ENCODE data around the gene CCL16. TPM values are rescaled to one million over a fixed set of nuclear protein-coding genes. Genes with fewer than 3 reads are reported as not detected.

The CCL16 gene
- total and polyA plus RNA-seq, 2 of the 8 experiments (the other 6 are each of a cell fraction or from before 2014, with no cell fraction given) = not detected

DNA sequence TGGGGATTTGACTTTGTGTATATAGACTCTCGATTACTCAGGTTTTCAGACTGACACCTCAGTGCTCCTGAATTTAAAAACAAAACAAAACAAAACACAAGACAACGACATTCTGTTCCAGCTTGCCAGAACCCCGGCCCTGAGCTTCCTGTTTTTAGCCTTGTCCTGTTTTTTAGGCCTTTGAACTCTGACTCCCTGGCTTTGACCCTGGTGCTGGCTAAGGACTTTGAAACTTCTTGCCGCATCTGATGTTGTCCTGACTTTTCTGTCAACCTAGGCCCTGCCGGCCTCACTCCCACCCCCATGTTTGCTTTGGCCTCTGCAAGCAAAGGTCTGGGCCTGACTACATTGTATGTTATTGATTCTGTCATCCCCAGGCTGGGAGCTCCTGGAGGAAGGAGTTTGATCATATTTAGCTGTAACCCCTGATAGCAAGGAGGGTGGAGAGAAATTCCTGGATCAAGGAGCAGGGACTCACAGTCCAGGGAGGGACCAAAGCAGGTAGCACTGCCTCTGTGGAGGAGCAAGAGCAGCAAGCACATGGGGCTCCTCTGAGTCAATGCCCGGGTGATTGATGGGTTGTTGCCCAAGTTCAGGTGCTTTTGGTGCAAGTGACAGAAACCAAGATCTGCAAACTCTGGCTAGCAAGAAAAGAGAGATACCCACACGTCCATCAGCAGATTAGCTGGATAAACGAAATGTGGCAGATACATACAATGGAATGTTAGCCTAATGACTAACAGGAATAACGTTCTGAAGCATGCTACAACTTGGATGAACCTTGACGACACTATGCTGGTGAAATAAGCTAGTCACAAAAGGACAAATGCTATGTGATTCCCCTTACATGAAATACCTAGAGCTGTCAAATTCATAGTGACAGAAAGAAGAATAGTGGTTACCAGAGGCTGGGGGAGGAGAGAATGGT, 7.7 kb downstream of the CCL16 start:
- no peak overlapping the region for H2BK20ac ChIP-seq (ENCODE audit: low read length)
- no peak overlapping the region for H2BK12ac ChIP-seq (ENCODE audit: low read depth, low read length)
- no peak overlapping the region for H3K9ac ChIP-seq (replicated peaks in 1 of 4; ENCODE audit: extremely low read depth in 1 of 4, low read depth in 3 of 4, low read length in 3 of 4)
- WGBS, 2 experiments (ENCODE audit: extremely low coverage in 1 of 2, insufficient coverage in 1 of 2, insufficient read length in 1 of 2, insufficient replicate concordance in 2 of 2, low coverage in 1 of 2, low lambda C conversion rate in 2 of 2, missing lambda C conversion rate in 1 of 2) = 89% methylated on average over 10 of the region's 10 CpGs; no CpG with 5 or more reads in 1 of the 2 experiments
- peak overlapping the region; percentile 65; the same call in 1 of the 2 replicates for H4K8ac ChIP-seq (ENCODE audit: extremely low read depth, insufficient read depth, low read length)
- no peak overlapping the region for H2AFZ ChIP-seq (ENCODE audit: low read length)
- no peak overlapping the region for H3K4ac ChIP-seq (replicated peaks; ENCODE audit: insufficient read length, low read depth, low read length)
- no peak overlapping the region for H4K91ac ChIP-seq (replicated peaks; ENCODE audit: insufficient read length, low read length)
- H3K23me2 ChIP-seq (ENCODE audit: low read depth, low read length) = no peaks in the 10 kb centered on the region
- no peak overlapping the region for H3K23ac ChIP-seq (ENCODE audit: insufficient read length)
- H3K14ac ChIP-seq (ENCODE audit: insufficient read length) = no peak overlapping the region
- no peak overlapping the region for H3K56ac ChIP-seq (replicated peaks; ENCODE audit: insufficient read length, low read depth, low read length)
- FAIRE-seq = no peak
- ChIA-PET CTCF (ENCODE audit: partially characterized antibody) (interaction anchor here (0.8 to 4.2 kb wide), 7 partner anchors 8 to 175 kb away, joined by 3 to 11 read pairs (median 3); partner anchors contain the start of gene CCL16), POLR2A (ENCODE audit: partially characterized antibody) (no interaction called here)
- no peak overlapping the region for H2BK120ac ChIP-seq (replicated peaks; ENCODE audit: low read depth, low read length)
- no peak overlapping the region for H2BK15ac ChIP-seq (ENCODE audit: low read length)
- H3K4me1 ChIP-seq (replicated peaks in 1 of 4; ENCODE audit: control insufficient read depth in 3 of 4, insufficient read depth in 4 of 4, low read length in 3 of 4) = peaks cover 0 to 2% (median 0%) of the 10 kb centered on the region in 4 experiments; a peak in 2 of 7 replicates
- H3K9me3 ChIP-seq (ENCODE audit: insufficient read depth in 2 of 2, low read depth in 1 of 2, low read length in 1 of 2) = no peaks in the 10 kb centered on the region
- no peaks in the 10 kb centered on the region for H3K79me2 ChIP-seq (ENCODE audit: control insufficient read depth in 1 of 2, insufficient read depth in 2 of 2, low read length in 2 of 2)
- H3K18ac ChIP-seq (ENCODE audit: extremely low read depth, low read length) = no peak overlapping the region
- H4K5ac ChIP-seq (ENCODE audit: insufficient read length, low read depth, low read length) = no peak overlapping the region
- no peaks in the 10 kb centered on the region for H3K36me3 ChIP-seq (ENCODE audit: control insufficient read depth in 2 of 4, insufficient read depth in 4 of 4, low read length in 3 of 4)
- no peaks in the 10 kb centered on the region for H3K79me1 ChIP-seq (ENCODE audit: low read depth, low read length)
- H3K4me2 ChIP-seq (ENCODE audit: insufficient read depth in 1 of 2, low read depth in 2 of 2, low read length in 2 of 2) = no peak overlapping the region
- no peak overlapping the region; the same call in 1 of the 2 replicates for H2BK5ac ChIP-seq (ENCODE audit: low read depth, low read length)
- DNase-seq (ENCODE audit: low read depth in 1 of 2, low spot score in 2 of 2) = no peak
- no peak overlapping the region for H3K4me3 ChIP-seq (ENCODE audit: extremely low read depth in 1 of 4, insufficient read depth in 2 of 4, low read depth in 3 of 4, low read length in 4 of 4)
- no peaks in the 10 kb centered on the region for H3K27me3 ChIP-seq (replicated peaks in 1 of 4; ENCODE audit: control insufficient read depth in 3 of 4, extremely low read depth in 1 of 4, insufficient read depth in 3 of 4, low read length in 3 of 4)
- H4K20me1 ChIP-seq (replicated peaks in 1 of 2; ENCODE audit: control insufficient read depth in 1 of 2, insufficient read depth in 2 of 2, low read length in 2 of 2) = no peaks in the 10 kb centered on the region
- H3K27ac ChIP-seq (ENCODE audit: low read depth, low read length) = no peak overlapping the region
- H2AK5ac ChIP-seq (ENCODE audit: low read depth, low read length) = no peak overlapping the region
- no peak for TF ChIP-seq NRF1 (IDR thresholded peaks at IDR 0.05; ENCODE audit: low read depth, low read length)
- no peak for TF ChIP-seq SP2 (IDR thresholded peaks at IDR 0.05; ENCODE audit: low read length)
- TF ChIP-seq KDM5A (IDR thresholded peaks at IDR 0.05; ENCODE audit: low read length) = no peak
- TF ChIP-seq SAP30 (IDR thresholded peaks at IDR 0.05; ENCODE audit: insufficient read depth, insufficient replicate concordance, low read length) = no peak
- TF ChIP-seq, protein P1, sequence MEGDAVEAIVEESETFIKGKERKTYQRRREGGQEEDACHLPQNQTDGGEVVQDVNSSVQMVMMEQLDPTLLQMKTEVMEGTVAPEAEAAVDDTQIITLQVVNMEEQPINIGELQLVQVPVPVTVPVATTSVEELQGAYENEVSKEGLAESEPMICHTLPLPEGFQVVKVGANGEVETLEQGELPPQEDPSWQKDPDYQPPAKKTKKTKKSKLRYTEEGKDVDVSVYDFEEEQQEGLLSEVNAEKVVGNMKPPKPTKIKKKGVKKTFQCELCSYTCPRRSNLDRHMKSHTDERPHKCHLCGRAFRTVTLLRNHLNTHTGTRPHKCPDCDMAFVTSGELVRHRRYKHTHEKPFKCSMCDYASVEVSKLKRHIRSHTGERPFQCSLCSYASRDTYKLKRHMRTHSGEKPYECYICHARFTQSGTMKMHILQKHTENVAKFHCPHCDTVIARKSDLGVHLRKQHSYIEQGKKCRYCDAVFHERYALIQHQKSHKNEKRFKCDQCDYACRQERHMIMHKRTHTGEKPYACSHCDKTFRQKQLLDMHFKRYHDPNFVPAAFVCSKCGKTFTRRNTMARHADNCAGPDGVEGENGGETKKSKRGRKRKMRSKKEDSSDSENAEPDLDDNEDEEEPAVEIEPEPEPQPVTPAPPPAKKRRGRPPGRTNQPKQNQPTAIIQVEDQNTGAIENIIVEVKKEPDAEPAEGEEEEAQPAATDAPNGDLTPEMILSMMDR (IDR thresholded peaks at IDR 0.05; ENCODE audit: control extremely low read depth in 1 of 3, insufficient read depth in 1 of 3, low read depth in 1 of 3, low read length in 3 of 3) = no peak
- TF ChIP-seq TEAD4 (IDR thresholded peaks at IDR 0.05; ENCODE audit: low read depth, low read length) = no peak
- TF ChIP-seq PHF8 (conservative IDR thresholded peaks at IDR 0.05; ENCODE audit: low read depth, low read length) = no peak
- TF ChIP-seq RBBP5 (IDR thresholded peaks at IDR 0.05; ENCODE audit: borderline replicate concordance, low read depth, low read length) = no peak
- no peak for TF ChIP-seq EZH2 (IDR thresholded peaks at IDR 0.05; ENCODE audit: low read depth, low read length, severe bottlenecking)

All from H1 (cell line).